Measurements from ENCODE around the gene SCYGR6. TPM values are rescaled to one million over a fixed set of nuclear protein-coding genes. Genes with fewer than 3 reads are reported as not detected.

The SCYGR6 gene
- total and polyA plus RNA-seq, 9 of the 15 experiments (the other 6 are each of a cell fraction or from before 2014, with no cell fraction given) = not detected

DNA sequence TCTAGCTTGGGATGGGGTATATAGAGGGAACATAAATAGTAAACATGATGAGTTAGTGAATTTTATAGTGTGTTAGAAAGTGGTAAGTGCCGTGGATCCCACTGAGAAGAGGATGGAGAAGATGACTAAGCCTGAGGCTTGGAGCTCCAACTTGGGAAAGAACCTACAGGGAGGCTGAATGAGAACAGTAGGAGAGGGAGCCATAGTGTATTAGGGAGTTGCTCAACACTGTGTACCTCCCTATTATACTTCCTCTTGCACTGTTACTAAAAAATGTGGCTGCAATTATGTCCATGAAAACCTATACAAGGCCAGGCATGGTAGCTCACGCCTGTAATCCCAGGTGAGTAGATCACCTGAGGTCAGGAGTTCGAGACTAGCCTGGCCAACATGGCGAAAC is 3.9 kb downstream of the SCYGR6 start:
- Histone ChIP-seq H2AFZ (ENCODE audit: low read depth, low read length) (no peak overlapping the region), H3K79me2 (ENCODE audit: control insufficient read depth, insufficient read depth, low read length) (no peaks in the 10 kb centered on the region), H3K4me2 (ENCODE audit: insufficient read depth, low read length) (no peak overlapping the region), H3K9ac (ENCODE audit: insufficient read depth in 1 of 2, low read depth in 2 of 2, low read length in 2 of 2) (no peak overlapping the region), H3K9me3 (replicated peaks; ENCODE audit: control insufficient read depth, insufficient read depth, low read depth, low read length) (no peaks in the 10 kb centered on the region), H3K27me3 (ENCODE audit: control insufficient read depth in 2 of 2, insufficient read depth in 2 of 2, low read length in 2 of 2) (peaks cover 2 to 23% of the 10 kb centered on the region in 2 experiments; a peak in 3 of 5 replicates), H3K9me1 (ENCODE audit: control insufficient read depth, insufficient read depth, low read length) (no peaks in the 10 kb centered on the region), H3K36me3 (ENCODE audit: control insufficient read depth, insufficient read depth, low read length) (no peaks in the 10 kb centered on the region), H3K4me3 (no peak overlapping the region), H3K4me1 (replicated peaks in 1 of 2; ENCODE audit: control insufficient read depth in 2 of 2, insufficient read depth in 2 of 2, low read length in 2 of 2) (peaks cover 0 to 6% of the 10 kb centered on the region in 2 experiments; a peak in 1 of 5 replicates), H4K20me1 (replicated peaks; ENCODE audit: control insufficient read depth, insufficient read depth, low read length) (no peaks in the 10 kb centered on the region), H3K27ac (ENCODE audit: extremely low read depth, low read depth, low read length) (no peak overlapping the region)
- FAIRE-seq (no peak), ATAC-seq (no peak), DNase-seq (ENCODE audit: extremely low read depth in 1 of 4, low spot score in 3 of 4) (no peak)
- intact Hi-C loops (cut with micrococcal nuclease) = no loop called here
- no TSS peak for BruUV-seq (replicated peaks)
- in situ Hi-C loops (cut with MboI) = no loop called here
- CTCF ChIA-PET (ENCODE audit: low intra/inter-chr PET ratio) = no interaction called here
- POLR2A ChIA-PET = no interaction called here
- TF ChIP-seq SMARCA4 (IDR thresholded peaks at IDR 0.05) (no peak), HOXB6 (CRISPR knock-in tag; IDR thresholded peaks at IDR 0.05; ENCODE audit: borderline replicate concordance) (no peak)
- TF ChIP-seq, protein P1, sequence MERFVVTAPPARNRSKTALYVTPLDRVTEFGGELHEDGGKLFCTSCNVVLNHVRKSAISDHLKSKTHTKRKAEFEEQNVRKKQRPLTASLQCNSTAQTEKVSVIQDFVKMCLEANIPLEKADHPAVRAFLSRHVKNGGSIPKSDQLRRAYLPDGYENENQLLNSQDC (CRISPR knock-in tag; IDR thresholded peaks at IDR 0.05) = no peak
- 0% methylated on average over 3 of the region's 4 CpGs for WGBS (ENCODE audit: insufficient coverage, low coverage, missing lambda C conversion rate)

DNA sequence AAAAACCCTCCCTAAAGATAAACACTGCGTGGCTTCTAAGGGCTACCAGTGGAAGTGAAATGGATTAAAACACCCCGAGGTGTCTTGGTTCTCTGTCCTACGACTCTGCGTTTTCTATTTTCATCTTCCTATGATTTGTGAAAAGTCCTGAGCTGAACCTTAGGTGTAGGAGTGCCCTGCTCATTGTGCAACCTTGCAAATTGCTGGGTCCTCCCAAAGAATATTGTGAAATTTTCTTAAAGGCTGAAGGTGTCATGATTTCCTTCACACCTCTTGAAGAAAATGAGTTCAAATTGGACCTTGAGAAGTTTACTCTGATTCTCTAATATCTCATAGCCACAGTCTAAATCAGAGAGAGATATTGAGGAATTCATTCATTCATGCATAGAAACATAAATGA is 4.9 kb downstream of the SCYGR6 start:
- peaks cover 0 to 6% of the 10 kb centered on the region in 2 experiments; a peak in 1 of 5 replicates for H3K4me1 ChIP-seq (replicated peaks in 1 of 2; ENCODE audit: control insufficient read depth in 2 of 2, insufficient read depth in 2 of 2, low read length in 2 of 2)
- FAIRE-seq = no peak
- no peak for ATAC-seq
- CTCF ChIA-PET (ENCODE audit: low intra/inter-chr PET ratio) = no interaction called here
- no peaks in the 10 kb centered on the region for H3K9me1 ChIP-seq (ENCODE audit: control insufficient read depth, insufficient read depth, low read length)
- no peak overlapping the region for H3K4me3 ChIP-seq
- H3K27ac ChIP-seq (ENCODE audit: extremely low read depth, low read depth, low read length) = no peak overlapping the region
- no peak overlapping the region for H3K9ac ChIP-seq (ENCODE audit: insufficient read depth in 1 of 2, low read depth in 2 of 2, low read length in 2 of 2)
- intact Hi-C loops (cut with micrococcal nuclease) (no loop called here), in situ Hi-C loops (cut with MboI) (no loop called here)
- DNase-seq (ENCODE audit: extremely low read depth in 1 of 4, low spot score in 3 of 4) = no peak
- H3K9me3 ChIP-seq (replicated peaks; ENCODE audit: control insufficient read depth, insufficient read depth, low read depth, low read length) = no peaks in the 10 kb centered on the region
- POLR2A ChIA-PET = no interaction called here
- peaks cover 2 to 23% of the 10 kb centered on the region in 2 experiments; a peak in 3 of 5 replicates for H3K27me3 ChIP-seq (ENCODE audit: control insufficient read depth in 2 of 2, insufficient read depth in 2 of 2, low read length in 2 of 2)
- no peaks in the 10 kb centered on the region for H4K20me1 ChIP-seq (replicated peaks; ENCODE audit: control insufficient read depth, insufficient read depth, low read length)
- no TSS peak for BruUV-seq (replicated peaks)
- H2AFZ ChIP-seq (ENCODE audit: low read depth, low read length) = no peak overlapping the region
- no peaks in the 10 kb centered on the region for H3K79me2 ChIP-seq (ENCODE audit: control insufficient read depth, insufficient read depth, low read length)
- WGBS (ENCODE audit: insufficient coverage, low coverage, missing lambda C conversion rate) = 0% methylated on average over 4 of the region's 4 CpGs
- H3K36me3 ChIP-seq (ENCODE audit: control insufficient read depth, insufficient read depth, low read length) = no peaks in the 10 kb centered on the region
- H3K4me2 ChIP-seq (ENCODE audit: insufficient read depth, low read length) = no peak overlapping the region
- TF ChIP-seq ESRRA (IDR thresholded peaks at IDR 0.05; ENCODE audit: borderline replicate concordance, low read depth) = no peak
- no peak for TF ChIP-seq ETV5 (CRISPR knock-in tag; IDR thresholded peaks at IDR 0.05; ENCODE audit: low read depth)
- no peak for TF ChIP-seq NFRKB (IDR thresholded peaks at IDR 0.05; ENCODE audit: low read depth)
- TF ChIP-seq CHCHD3 (CRISPR knock-in tag; IDR thresholded peaks at IDR 0.05) = no peak
- TF ChIP-seq, protein P2, sequence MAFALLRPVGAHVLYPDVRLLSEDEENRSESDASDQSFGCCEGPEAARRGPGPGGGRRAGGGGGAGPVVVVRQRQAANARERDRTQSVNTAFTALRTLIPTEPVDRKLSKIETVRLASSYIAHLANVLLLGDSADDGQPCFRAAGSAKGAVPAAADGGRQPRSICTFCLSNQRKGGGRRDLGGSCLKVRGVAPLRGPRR (CRISPR knock-in tag; IDR thresholded peaks at IDR 0.05) = no peak
- no peak for TF ChIP-seq PHF8 (IDR thresholded peaks at IDR 0.05; ENCODE audit: borderline replicate concordance, low read length)
- TF ChIP-seq, protein P3, sequence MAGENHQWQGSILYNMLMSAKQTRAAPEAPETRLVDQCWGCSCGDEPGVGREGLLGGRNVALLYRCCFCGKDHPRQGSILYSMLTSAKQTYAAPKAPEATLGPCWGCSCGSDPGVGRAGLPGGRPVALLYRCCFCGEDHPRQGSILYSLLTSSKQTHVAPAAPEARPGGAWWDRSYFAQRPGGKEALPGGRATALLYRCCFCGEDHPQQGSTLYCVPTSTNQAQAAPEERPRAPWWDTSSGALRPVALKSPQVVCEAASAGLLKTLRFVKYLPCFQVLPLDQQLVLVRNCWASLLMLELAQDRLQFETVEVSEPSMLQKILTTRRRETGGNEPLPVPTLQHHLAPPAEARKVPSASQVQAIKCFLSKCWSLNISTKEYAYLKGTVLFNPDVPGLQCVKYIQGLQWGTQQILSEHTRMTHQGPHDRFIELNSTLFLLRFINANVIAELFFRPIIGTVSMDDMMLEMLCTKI (IDR thresholded peaks at IDR 0.05; ENCODE audit: partially characterized antibody) = no peak
- no peak for TF ChIP-seq EZH2 (IDR thresholded peaks at IDR 0.05; ENCODE audit: borderline replicate concordance, low read depth, low read length)
- no peak for TF ChIP-seq POLR2AphosphoS2 (IDR thresholded peaks at IDR 0.05; ENCODE audit: low read length)
- no peak for TF ChIP-seq MEIS2 (IDR thresholded peaks at IDR 0.05; ENCODE audit: partially characterized antibody)
- TF ChIP-seq SETDB1 (IDR thresholded peaks at IDR 0.05; ENCODE audit: low read length) = no peak
- TF ChIP-seq MTA1 (IDR thresholded peaks at IDR 0.05; ENCODE audit: borderline replicate concordance) = no peak
- no peak for TF ChIP-seq RNF2 (IDR thresholded peaks at IDR 0.05)

Measured in K562 (cell line).